T-cell (primary cell): ENCODE results near the gene PLS1. TPM values are rescaled to one million over a fixed set of nuclear protein-coding genes. Genes with fewer than 3 reads are reported as not detected.
"Not testable (repeated sequence)": the region's sequence is repeated elsewhere in the genome, so short reads cannot be mapped to it uniquely, and the experiment has no call there.

Source experiments
- ATAC-seq, 4 experiments: fragments of 200-7000 bp in 3 of 4; fragments of 150-1000 bp in 1 of 4; cut with Tn5 transposase; replicated peaks in 1 of 4; 1 replicate in 3 of 4; 2 replicates in 1 of 4; pipeline ENCODE4 v1.10.0; 2021; ENCODE audit warnings: moderate library complexity in 3 of 4, mild to moderate bottlenecking in 2 of 4, moderate number of reproducible peaks in 1 of 4
- CTCF ChIA-PET, 2 donors: fragments of 300-600 bp; sonication (Branson Sonifier 250); formaldehyde crosslinking; loops; one replicate each; lab custom pipeline; 2022; ENCODE audit warnings: antibody characterized with exemption in 2 of 2; lab: Charles Lee
- POLR2A ChIA-PET, 2 donors: fragments of 300-600 bp; sonication (Branson Sonifier 250); formaldehyde crosslinking; loops; one replicate each; lab custom pipeline; 2022; ENCODE audit warnings: antibody characterized with exemption in 2 of 2; lab: Charles Lee
- DNase-seq, 35 experiments: peaks; one replicate each; pipeline versions ENCODE4 v3.0.0 to v3.0.0-alpha.2; 2013 to 2023
- H3K27ac ChIP-seq: one replicate; pipeline ENCODE4 v1.5.1; 2013; ENCODE audit warnings: low read length
- H3K27me3 ChIP-seq, 2 experiments: replicated peaks in 1 of 2; 1 replicate in 1 of 2; 2 replicates in 1 of 2; pipeline versions ENCODE4 v1.6.1 to v1.7.0; 2013; ENCODE audit warnings: low read length in 1 of 2, mixed read lengths in 1 of 2; ENCODE audit not compliant: control insufficient read depth in 2 of 2, insufficient read depth in 2 of 2; ENCODE audit errors: extremely low read depth in 1 of 2
- H3K36me3 ChIP-seq, 2 donors: 1 replicate in 1 of 2; 2 replicates in 1 of 2; pipeline versions ENCODE4 v1.6.1 to v1.7.0; 2013; ENCODE audit warnings: low read length in 1 of 2; ENCODE audit not compliant: control insufficient read depth in 2 of 2, insufficient read depth in 1 of 2; ENCODE audit errors: extremely low read depth in 1 of 2
- H3K4me1 ChIP-seq, 2 experiments: 1 replicate in 1 of 2; 2 replicates in 1 of 2; pipeline versions ENCODE4 v1.6.1 to v1.7.0; 2013; ENCODE audit warnings: low read length in 2 of 2, mixed read lengths in 1 of 2; ENCODE audit not compliant: insufficient read depth in 2 of 2, control insufficient read depth in 1 of 2; ENCODE audit errors: extremely low read depth in 1 of 2
- H3K4me3 ChIP-seq, 2 donors: 1 replicate in 1 of 2; 2 replicates in 1 of 2; pipeline versions ENCODE4 v1.5.1 to v1.7.0; 2013; ENCODE audit warnings: mild to moderate bottlenecking in 2 of 2, low read length in 1 of 2, moderate library complexity in 1 of 2; ENCODE audit not compliant: control insufficient read depth in 1 of 2; ENCODE audit errors: extremely low read depth in 1 of 2
- H3K9me3 ChIP-seq: 2 replicates; pipeline ENCODE4 v1.7.0; 2013
- H3K27ac Mint-ChIP-seq, 2 donors: one replicate each; pipeline ENCODE4 v1.8.0; 2020 to 2021; ENCODE audit warnings: mild to moderate bottlenecking in 2 of 2, mixed read lengths in 2 of 2
- H3K27me3 Mint-ChIP-seq, 2 donors: one replicate each; pipeline ENCODE4 v1.8.0; 2021 to 2022; ENCODE audit warnings: mixed read lengths in 2 of 2
- H3K36me3 Mint-ChIP-seq: one replicate; pipeline ENCODE4 v1.8.0; 2021; ENCODE audit warnings: mixed read lengths
- H3K4me1 Mint-ChIP-seq, 3 donors: one replicate each; pipeline ENCODE4 v1.8.0; 2020 to 2022; ENCODE audit warnings: mixed read lengths in 3 of 3, mild to moderate bottlenecking in 1 of 3
- H3K4me3 Mint-ChIP-seq, 3 donors: one replicate each; pipeline ENCODE4 v1.8.0; 2020 to 2022; ENCODE audit warnings: mild to moderate bottlenecking in 3 of 3, mixed read lengths in 3 of 3, moderate library complexity in 3 of 3
- H3K9me3 Mint-ChIP-seq, 3 donors: one replicate each; pipeline ENCODE4 v1.8.0; 2020 to 2022; ENCODE audit warnings: mixed read lengths in 3 of 3
- WGBS: methylation state at CpG from one replicate; pipeline ENCODE4 v1.1.5; 2013; ENCODE audit warnings: missing lambda C conversion rate; ENCODE audit not compliant: insufficient coverage; 5-methylcytosine and 5-hydroxymethylcytosine counted together
- total RNA-seq, 35 experiments: library from RNA in 6 of 35; stranded (reverse) in 6 of 35; fragments of 120-200 nt in 1 of 35; gene quantifications; one replicate each; pipeline versions ENCODE4 v1.2.1 to v1.2.4 and lab custom pipeline; 2013 to 2026

PLS1 gene
- total RNA-seq, 5 donors from 2014 or later (not counting 1 experiment from before 2014, with no cell fraction given): 0.84 to 3.6 (median 1.8) TPM

DNA sequence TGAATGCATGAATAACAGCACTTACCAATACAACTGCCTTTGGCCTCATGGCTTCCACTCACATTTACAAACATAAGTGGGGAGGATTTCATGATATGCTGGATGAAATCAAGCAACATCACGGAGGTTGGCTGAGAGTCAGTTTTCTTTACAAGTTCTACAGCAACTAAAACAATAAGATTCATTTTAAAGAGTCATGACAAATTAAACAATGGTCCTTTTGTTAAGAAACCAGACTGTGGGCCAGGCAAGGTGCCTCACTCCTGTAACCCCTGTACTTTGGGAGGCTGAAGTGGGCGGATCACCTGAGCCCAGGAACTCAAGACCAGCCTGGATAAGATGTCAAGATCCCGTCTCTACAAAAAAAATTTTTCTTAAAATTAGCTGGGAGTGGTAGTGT is 30.1 kb upstream of the PLS1 start:
- WGBS: no CpG with 5 or more reads among the region's 3 CpGs
- Mint-ChIP-seq H3K36me3 (peaks cover 53% of the 10 kb centered on the region), H3K4me3 (no peak overlapping the region), H3K27me3 (no peaks in the 10 kb centered on the region), H3K27ac (no peak overlapping the region), H3K9me3 (no peaks in the 10 kb centered on the region), H3K4me1 (peaks cover 6 to 18% (median 12%) of the 10 kb centered on the region in 3 donors)
- Histone ChIP-seq H3K4me1 (no peaks in the 10 kb centered on the region), H3K36me3 (peaks cover 0 to 51% of the 10 kb centered on the region in 2 donors), H3K27me3 (no peaks in the 10 kb centered on the region), H3K27ac (no peak overlapping the region), H3K9me3 (no peaks in the 10 kb centered on the region), H3K4me3 (no peak overlapping the region)
- no peak for ATAC-seq
- no peak for DNase-seq
- CTCF ChIA-PET: interaction anchor here in 1 of 2 donors (0.7 kb wide), 1 partner anchor 1537 kb away, joined by 4 read pairs; no protein-coding TSS in a partner anchor
- POLR2A ChIA-PET: no interaction called here

DNA sequence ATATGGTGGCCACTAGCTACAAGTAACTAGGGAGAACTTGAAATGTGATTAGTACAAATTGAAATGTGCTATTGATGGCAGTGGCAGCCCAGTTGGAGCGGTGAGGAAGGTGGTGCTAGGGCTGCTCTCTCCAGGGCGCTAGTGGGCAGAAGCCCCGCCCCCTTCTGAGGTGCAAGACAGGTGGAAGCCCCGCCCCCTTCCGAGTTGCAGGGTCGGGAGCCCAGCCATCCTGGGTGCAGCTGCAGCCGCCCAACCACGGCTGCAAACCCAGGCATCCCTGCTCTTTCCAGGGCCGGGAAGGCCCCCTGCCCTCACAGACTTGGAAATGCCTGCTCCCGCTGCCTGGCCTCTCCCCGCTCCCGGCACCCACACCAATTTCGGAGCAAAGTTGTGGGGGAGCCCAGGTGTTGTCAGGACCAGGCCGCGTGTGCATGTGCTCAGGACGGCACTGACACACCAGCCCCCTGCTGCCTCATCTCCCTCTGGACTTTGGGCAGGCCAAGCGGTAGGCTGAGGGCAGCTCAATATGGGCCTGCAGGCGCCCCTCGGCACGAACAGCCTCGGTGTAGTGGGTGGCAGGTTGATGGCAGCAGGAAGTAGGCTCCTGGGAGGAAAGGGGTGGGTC is 27.7 kb upstream of the PLS1 start:
- H3K36me3 ChIP-seq: peaks cover 0 to 37% of the 10 kb centered on the region in 2 donors
- Mint-ChIP-seq H3K36me3 (peaks cover 36% of the 10 kb centered on the region), H3K4me1 (peaks cover 6 to 20% (median 19%) of the 10 kb centered on the region in 3 donors), H3K27ac (no peak overlapping the region), H3K27me3 (no peaks in the 10 kb centered on the region), H3K4me3 (no peak overlapping the region), H3K9me3 (no peaks in the 10 kb centered on the region)
- DNase-seq (no peak), ATAC-seq (no peak)
- CTCF ChIA-PET: no interaction called here
- H3K4me1 ChIP-seq: no peaks in the 10 kb centered on the region
- WGBS: 98% methylated on average over 20 of the region's 21 CpGs
- POLR2A ChIA-PET: interaction anchor here in 1 of 2 donors (0.9 kb wide), 1 partner anchor 26 kb away, joined by 3 read pairs; no protein-coding TSS in a partner anchor
- no peaks in the 10 kb centered on the region for H3K9me3 ChIP-seq
- H3K4me3 ChIP-seq: no peak overlapping the region
- H3K27ac ChIP-seq: no peak overlapping the region
- H3K27me3 ChIP-seq: no peaks in the 10 kb centered on the region

DNA sequence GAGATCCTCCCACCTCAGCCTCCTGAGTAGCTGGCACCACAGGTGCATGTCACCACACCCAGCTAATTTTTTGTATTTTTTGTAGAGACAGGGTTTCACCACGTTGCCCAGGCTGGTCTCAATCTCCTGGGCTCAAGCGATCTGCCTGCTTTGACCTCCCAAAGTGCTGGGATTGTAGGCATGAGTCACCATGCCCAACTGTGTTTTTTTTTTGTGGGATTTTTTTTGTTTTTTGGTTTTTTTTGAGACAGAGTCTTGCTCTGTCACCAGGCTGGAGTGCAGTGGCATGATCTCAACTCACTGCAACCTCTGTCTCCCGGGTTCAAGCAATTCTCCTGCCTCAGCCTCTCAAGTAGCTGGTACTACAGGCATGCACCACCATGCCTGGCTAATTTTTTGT is 26.8 kb upstream of the PLS1 start:
- H3K4me1 Mint-ChIP-seq: peaks cover 15 to 28% (median 24%) of the 10 kb centered on the region in 3 donors
- CTCF ChIA-PET: interaction anchor here in 1 of 2 donors (1.3 kb wide), 1 partner anchor 9 kb away, joined by 3 read pairs; the partner anchor contains the start of gene ATR
- H3K27ac ChIP-seq, POLR2A ChIA-PET, H3K4me3 ChIP-seq, H3K4me1 ChIP-seq, H3K4me3 Mint-ChIP-seq, H3K27ac Mint-ChIP-seq, H3K9me3 ChIP-seq, H3K27me3 ChIP-seq, H3K9me3 Mint-ChIP-seq, ATAC-seq, H3K27me3 Mint-ChIP-seq, DNase-seq: not testable (repeated sequence)
- H3K36me3 ChIP-seq: peaks cover 0 to 29% of the 10 kb centered on the region in 2 donors
- WGBS: 100% methylated on average over 2 of the region's 3 CpGs
- H3K36me3 Mint-ChIP-seq: peaks cover 29% of the 10 kb centered on the region

DNA sequence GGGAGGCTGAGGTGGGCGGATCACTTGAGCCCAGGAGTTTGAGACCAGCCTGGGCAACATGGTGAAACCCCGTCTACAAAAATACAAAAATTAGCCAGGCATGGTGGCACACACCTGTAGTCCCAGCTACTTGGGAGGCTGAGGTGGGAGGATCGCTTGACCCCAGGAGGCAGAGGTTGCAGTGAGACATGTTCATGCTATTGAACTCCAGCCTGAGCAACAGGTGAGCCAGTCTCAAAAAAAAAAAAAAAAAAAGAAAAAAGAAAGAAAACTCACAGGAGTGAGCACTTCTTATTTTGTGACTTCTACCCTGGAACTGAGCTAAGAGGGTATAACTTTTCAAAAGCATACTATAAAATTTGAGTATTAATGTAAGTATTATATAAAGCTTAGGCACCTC is 22.0 kb upstream of the PLS1 start:
- ChIA-PET CTCF (interaction anchor here (0.7 kb wide), 2 partner anchors 41 to 442 kb away, joined by 5 to 8 read pairs; no protein-coding TSS in a partner anchor), POLR2A (interaction anchor here in 1 of 2 donors (0.6 kb wide), 3 partner anchors 51 to 478 kb away, joined by 6 to 8 read pairs (median 7); partner anchors contain the start of gene TRPC1)
- DNase-seq, H3K27me3 Mint-ChIP-seq, H3K9me3 Mint-ChIP-seq, H3K27ac Mint-ChIP-seq, H3K4me3 ChIP-seq, H3K27me3 ChIP-seq, H3K9me3 ChIP-seq, H3K27ac ChIP-seq, H3K4me3 Mint-ChIP-seq, ATAC-seq: not testable (repeated sequence)
- WGBS: 100% methylated on average over 2 of the region's 3 CpGs
- Mint-ChIP-seq H3K36me3 (peaks cover 15% of the 10 kb centered on the region), H3K4me1 (peaks cover 54 to 58% (median 54%) of the 10 kb centered on the region in 3 donors)
- Histone ChIP-seq H3K36me3 (peaks cover 0 to 10% of the 10 kb centered on the region in 2 donors), H3K4me1 (peaks cover 10 to 15% of the 10 kb centered on the region in 2 experiments)

DNA sequence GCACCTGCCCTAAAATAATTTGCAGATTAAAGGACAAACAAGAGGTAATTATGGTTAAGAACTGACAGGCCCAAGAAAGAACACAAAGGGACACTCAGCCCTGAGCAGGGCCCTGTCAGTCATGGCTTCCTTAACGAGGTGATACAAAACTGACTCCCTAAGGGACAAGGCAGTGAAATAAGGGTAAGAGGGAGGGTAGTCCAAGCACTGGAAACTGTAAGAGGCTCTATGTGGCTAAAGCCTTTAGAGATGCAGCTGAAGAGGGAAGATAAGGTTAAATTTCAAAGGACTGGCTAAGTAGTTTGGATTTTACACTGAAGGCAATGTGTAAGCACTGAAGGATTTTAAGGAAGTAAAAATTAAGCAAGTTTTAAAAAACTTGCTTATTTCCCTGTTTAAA is 21.5 kb upstream of the PLS1 start:
- Histone ChIP-seq H3K4me1 (peaks cover 14 to 18% of the 10 kb centered on the region in 2 experiments), H3K4me3 (no peak overlapping the region), H3K27ac (no peak overlapping the region), H3K27me3 (no peaks in the 10 kb centered on the region), H3K9me3 (no peaks in the 10 kb centered on the region), H3K36me3 (peaks cover 0 to 10% of the 10 kb centered on the region in 2 donors)
- Mint-ChIP-seq H3K4me1 (peaks cover 57 to 62% (median 58%) of the 10 kb centered on the region in 3 donors), H3K27me3 (no peaks in the 10 kb centered on the region), H3K9me3 (no peaks in the 10 kb centered on the region), H3K27ac (no peak overlapping the region), H3K36me3 (peaks cover 15% of the 10 kb centered on the region), H3K4me3 (no peak overlapping the region)
- CTCF ChIA-PET: interaction anchor here (0.6 to 0.7 kb wide), 2 partner anchors 442 to 1342 kb away, joined by 4 to 5 read pairs; no protein-coding TSS in a partner anchor
- no peak for DNase-seq
- POLR2A ChIA-PET: interaction anchor here in 1 of 2 donors (0.6 to 0.7 kb wide), 4 partner anchors 24 to 479 kb away, joined by 6 to 8 read pairs (median 7); partner anchors contain the start of gene TRPC1
- no peak for ATAC-seq
- 83% methylated on average over 1 of the region's 1 CpG for WGBS

DNA sequence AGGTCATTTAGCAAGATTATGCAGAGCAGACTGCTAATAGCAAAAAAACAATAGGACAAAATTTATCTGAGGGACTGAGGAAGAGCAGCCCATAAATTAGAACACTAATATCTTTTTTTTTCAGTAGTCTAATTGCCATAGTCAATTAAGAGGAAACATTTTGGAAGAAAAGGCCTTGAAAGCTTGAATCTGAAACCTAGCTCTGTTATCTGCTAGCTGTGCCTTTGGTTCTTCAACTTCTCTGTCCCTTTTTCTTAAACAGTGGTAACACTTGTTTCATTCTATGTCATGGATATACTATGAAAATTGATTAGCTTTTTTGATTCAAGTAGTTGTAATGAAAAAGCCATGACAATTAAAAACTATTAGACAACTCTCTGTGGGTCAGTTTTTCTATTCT is 19.4 kb upstream of the PLS1 start:
- H3K4me1 Mint-ChIP-seq: peaks cover 55 to 64% (median 58%) of the 10 kb centered on the region in 3 donors
- POLR2A ChIA-PET: interaction anchor here (0.6 to 1.1 kb wide), 5 partner anchors 115 to 448 kb away, joined by 3 to 11 read pairs (median 3); partner anchors contain the start of genes TRPC1 (in 1 of the 2) and U2SURP (in 1 of the 2)

More for the DNA sequence above, 19.4 kb upstream of the PLS1 start:
- Mint-ChIP-seq H3K36me3 (peaks cover 6% of the 10 kb centered on the region), H3K9me3 (no peaks in the 10 kb centered on the region), H3K27ac (peak overlapping the region in 1 of 2 donors; percentile 61), H3K27me3 (no peaks in the 10 kb centered on the region), H3K4me3 (peak overlapping the region; percentile 93 to 97 (median 96))
- no peak overlapping the region for H3K4me3 ChIP-seq
- H3K9me3 ChIP-seq: no peaks in the 10 kb centered on the region
- peaks cover 14 to 21% of the 10 kb centered on the region in 2 experiments for H3K4me1 ChIP-seq
- peaks cover 0 to 4% of the 10 kb centered on the region in 2 donors for H3K36me3 ChIP-seq
- peaks cover 0 to 3% of the 10 kb centered on the region in 2 experiments for H3K27me3 ChIP-seq
- H3K27ac ChIP-seq: peak overlapping the region; percentile 98
- DNase-seq (no peak), ATAC-seq (no peak)
- CTCF ChIA-PET: interaction anchor here (0.8 to 2.3 kb wide), 3 partner anchors 10 to 425 kb away, joined by 3 to 9 read pairs (median 4); partner anchors contain the start of gene U2SURP (in 1 of the 2)
